CD8-positive, alpha-beta memory T cell (primary cell): ENCODE measurements around the gene PIMREG. TPM values are rescaled to one million over a fixed set of nuclear protein-coding genes. Genes with fewer than 3 reads are reported as not detected.
"Not testable (repeated sequence)": the region's sequence is repeated elsewhere in the genome, so short reads cannot be mapped to it uniquely, and the experiment has no call there.

Source experiments
- CTCF ChIA-PET: fragments of 350-600 bp; sonication (Branson Sonifier 250); formaldehyde crosslinking; loops from one replicate; lab custom pipeline; 2021; ENCODE audit warnings: antibody characterized with exemption; lab: Charles Lee
- POLR2A ChIA-PET: fragments of 350-600 bp; sonication (Branson Sonifier 250); formaldehyde crosslinking; loops from one replicate; lab custom pipeline; 2021; ENCODE audit warnings: antibody characterized with exemption; lab: Charles Lee
- DNase-seq, 5 donors: peaks; one replicate each; pipeline versions ENCODE4 v3.0.0 to v3.0.0-alpha.2; 2020 to 2022; ENCODE audit warnings: mixed read lengths in 1 of 5
- H3K27ac ChIP-seq: one replicate; pipeline ENCODE4 v1.7.0; 2013; ENCODE audit warnings: low read depth, mild to moderate bottlenecking, low read length, moderate library complexity
- H3K27me3 ChIP-seq: 2 replicates; pipeline ENCODE4 v1.7.0; 2013; ENCODE audit warnings: low read length, mild to moderate bottlenecking; ENCODE audit not compliant: insufficient read depth, poor library complexity, severe bottlenecking
- H3K36me3 ChIP-seq: 2 replicates; pipeline ENCODE4 v1.7.0; 2013; ENCODE audit warnings: mild to moderate bottlenecking, low read length, moderate library complexity; ENCODE audit not compliant: insufficient read depth
- H3K4me1 ChIP-seq: 2 replicates; pipeline ENCODE4 v1.7.0; 2013; ENCODE audit warnings: mild to moderate bottlenecking, low read length, moderate library complexity; ENCODE audit not compliant: insufficient read depth
- H3K4me3 ChIP-seq: 2 replicates; pipeline ENCODE4 v1.7.0; 2013; ENCODE audit warnings: mild to moderate bottlenecking, low read length
- H3K9me3 ChIP-seq: 2 replicates; pipeline ENCODE4 v1.7.0; 2013; ENCODE audit warnings: mild to moderate bottlenecking, low read length
- H3K27ac Mint-ChIP-seq, 8 donors: one replicate each; pipeline ENCODE4 v1.8.0; 2020 to 2021; ENCODE audit warnings: mixed read lengths in 8 of 8, mild to moderate bottlenecking in 6 of 8, inconsistent platforms in 3 of 8, moderate library complexity in 3 of 8
- H3K27me3 Mint-ChIP-seq, 2 donors: one replicate each; pipeline ENCODE4 v1.8.0; 2020 to 2021; ENCODE audit warnings: mixed read lengths in 2 of 2, mild to moderate bottlenecking in 1 of 2, moderate library complexity in 1 of 2
- H3K36me3 Mint-ChIP-seq, 3 donors: one replicate each; pipeline ENCODE4 v1.8.0; 2020 to 2021; ENCODE audit warnings: mixed read lengths in 3 of 3, inconsistent platforms in 1 of 3, mild to moderate bottlenecking in 1 of 3
- H3K4me1 Mint-ChIP-seq, 3 donors: one replicate each; pipeline ENCODE4 v1.8.0; 2020 to 2021; ENCODE audit warnings: mixed read lengths in 3 of 3, inconsistent platforms in 1 of 3, mild to moderate bottlenecking in 1 of 3
- H3K4me3 Mint-ChIP-seq, 7 donors: one replicate each; pipeline ENCODE4 v1.8.0; 2020 to 2021; ENCODE audit warnings: mixed read lengths in 7 of 7, mild to moderate bottlenecking in 6 of 7, moderate library complexity in 4 of 7, inconsistent platforms in 2 of 7
- H3K9me3 Mint-ChIP-seq, 5 donors: one replicate each; pipeline ENCODE4 v1.8.0; 2020 to 2022; ENCODE audit warnings: mixed read lengths in 5 of 5, mild to moderate bottlenecking in 3 of 5, moderate library complexity in 2 of 5, inconsistent platforms in 1 of 5
- polyA plus RNA-seq: library from polyadenylated mRNA; unstranded; fragments of 300-500 nt; fragmentation: Illumina TruSeq; gene quantifications from one replicate; pipeline ENCODE4 v1.2.3, GENCODE V29; 2021
- total RNA-seq, 2 experiments: library from RNA; stranded (reverse); gene quantifications; one replicate each; pipeline ENCODE4 v1.2.3, GENCODE V29; 2021

Gene PIMREG
- total and polyA plus RNA-seq, 3 experiments from 2014 or later, result 1.6 to 1.8 TPM; not detected in 1

- ChIA-PET POLR2A (no interaction called here), CTCF (no interaction called here)
- no peaks in the 10 kb centered on the region for H3K4me1 ChIP-seq
- H3K4me3 Mint-ChIP-seq, result no peak overlapping the region
- peaks cover 7 to 16% of the 10 kb centered on the region in 2 donors for H3K27me3 Mint-ChIP-seq
- no peaks in the 10 kb centered on the region for H3K4me1 Mint-ChIP-seq
- H3K4me3 ChIP-seq, result no peak overlapping the region
- H3K9me3 ChIP-seq, result no peaks in the 10 kb centered on the region
- no peaks in the 10 kb centered on the region for H3K27me3 ChIP-seq
- DNase-seq, result no peak
- no peaks in the 10 kb centered on the region for H3K36me3 Mint-ChIP-seq
- H3K36me3 ChIP-seq, result no peaks in the 10 kb centered on the region
- H3K27ac ChIP-seq, result no peak overlapping the region
- H3K27ac Mint-ChIP-seq, result no peak overlapping the region
- no peaks in the 10 kb centered on the region for H3K9me3 Mint-ChIP-seq
These were observed 35.5 kb downstream of the PIMREG start for GRCh38 chr17:6479622-6480302.

GRCh38 chr17:6480303-6480675, 36.0 kb downstream of the PIMREG start:
- Mint-ChIP-seq H3K36me3 (no peaks in the 10 kb centered on the region), H3K9me3 (no peaks in the 10 kb centered on the region), H3K27ac (no peak overlapping the region), H3K27me3 (peaks cover 7 to 16% of the 10 kb centered on the region in 2 donors), H3K4me3 (no peak overlapping the region), H3K4me1 (no peaks in the 10 kb centered on the region)
- no peaks in the 10 kb centered on the region for H3K27me3 ChIP-seq
- DNase-seq, result no peak
- no peak overlapping the region for H3K4me3 ChIP-seq
- H3K36me3 ChIP-seq, result no peaks in the 10 kb centered on the region
- no peaks in the 10 kb centered on the region for H3K4me1 ChIP-seq
- H3K27ac ChIP-seq, result no peak overlapping the region
- ChIA-PET CTCF (no interaction called here), POLR2A (no interaction called here)
- no peaks in the 10 kb centered on the region for H3K9me3 ChIP-seq

DNA sequence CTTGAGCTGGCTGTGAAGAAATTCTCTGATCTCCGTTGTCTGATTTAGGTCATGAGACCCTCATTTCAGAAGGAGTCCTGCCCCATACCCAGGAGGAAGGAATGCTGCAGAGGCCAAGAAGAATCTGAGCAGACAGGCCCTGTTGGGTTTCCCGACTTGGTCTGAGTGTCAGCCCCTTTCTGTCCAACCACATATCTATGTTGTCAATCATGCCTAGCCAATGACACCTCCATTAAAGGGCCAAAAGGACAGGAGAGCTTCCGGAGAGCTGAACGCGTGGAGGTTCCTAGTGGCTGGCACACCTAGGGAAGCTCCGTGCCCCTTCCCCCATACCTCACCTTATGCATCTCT, 37.8 kb downstream of the PIMREG start:
- Histone ChIP-seq H3K4me3 (no peak overlapping the region), H3K36me3 (no peaks in the 10 kb centered on the region), H3K27ac (no peak overlapping the region), H3K9me3 (no peaks in the 10 kb centered on the region), H3K4me1 (no peaks in the 10 kb centered on the region), H3K27me3 (no peaks in the 10 kb centered on the region)
- ChIA-PET CTCF (no interaction called here), POLR2A (no interaction called here)
- no peak overlapping the region for H3K27ac Mint-ChIP-seq
- DNase-seq, result no peak
- peaks cover 10 to 20% of the 10 kb centered on the region in 2 donors for H3K27me3 Mint-ChIP-seq
- H3K36me3 Mint-ChIP-seq, result no peaks in the 10 kb centered on the region
- H3K9me3 Mint-ChIP-seq, result no peaks in the 10 kb centered on the region
- H3K4me3 Mint-ChIP-seq, result no peak overlapping the region
- H3K4me1 Mint-ChIP-seq, result no peaks in the 10 kb centered on the region

GRCh38 chr17:6482796-6483195, 38.5 kb downstream of the PIMREG start:
- CTCF ChIA-PET, H3K36me3 Mint-ChIP-seq, H3K4me3 ChIP-seq, H3K27ac Mint-ChIP-seq, POLR2A ChIA-PET, H3K4me1 ChIP-seq, H3K9me3 ChIP-seq, H3K9me3 Mint-ChIP-seq, H3K4me1 Mint-ChIP-seq, DNase-seq, H3K27me3 ChIP-seq, H3K4me3 Mint-ChIP-seq, H3K27ac ChIP-seq, H3K36me3 ChIP-seq: not testable (repeated sequence)
- peaks cover 11 to 23% of the 10 kb centered on the region in 2 donors for H3K27me3 Mint-ChIP-seq

- peaks cover 11 to 28% of the 10 kb centered on the region in 2 donors for H3K27me3 Mint-ChIP-seq
- CTCF ChIA-PET, result interaction anchor here (0.6 kb wide), 1 partner anchor 10 kb away, joined by 3 read pairs; no protein-coding TSS in a partner anchor
- no peaks in the 10 kb centered on the region for H3K36me3 Mint-ChIP-seq
- Histone ChIP-seq H3K4me3 (no peak overlapping the region), H3K4me1 (no peaks in the 10 kb centered on the region), H3K27ac (no peak overlapping the region), H3K27me3 (no peaks in the 10 kb centered on the region), H3K9me3 (no peaks in the 10 kb centered on the region), H3K36me3 (no peaks in the 10 kb centered on the region)
- no peak overlapping the region for H3K27ac Mint-ChIP-seq
- no peaks in the 10 kb centered on the region for H3K4me1 Mint-ChIP-seq
- no peak overlapping the region for H3K4me3 Mint-ChIP-seq
- DNase-seq, result no peak
- POLR2A ChIA-PET, result no interaction called here
- no peaks in the 10 kb centered on the region for H3K9me3 Mint-ChIP-seq
These were observed 39.3 kb downstream of the PIMREG start for GRCh38 chr17:6483507-6483906.

DNA sequence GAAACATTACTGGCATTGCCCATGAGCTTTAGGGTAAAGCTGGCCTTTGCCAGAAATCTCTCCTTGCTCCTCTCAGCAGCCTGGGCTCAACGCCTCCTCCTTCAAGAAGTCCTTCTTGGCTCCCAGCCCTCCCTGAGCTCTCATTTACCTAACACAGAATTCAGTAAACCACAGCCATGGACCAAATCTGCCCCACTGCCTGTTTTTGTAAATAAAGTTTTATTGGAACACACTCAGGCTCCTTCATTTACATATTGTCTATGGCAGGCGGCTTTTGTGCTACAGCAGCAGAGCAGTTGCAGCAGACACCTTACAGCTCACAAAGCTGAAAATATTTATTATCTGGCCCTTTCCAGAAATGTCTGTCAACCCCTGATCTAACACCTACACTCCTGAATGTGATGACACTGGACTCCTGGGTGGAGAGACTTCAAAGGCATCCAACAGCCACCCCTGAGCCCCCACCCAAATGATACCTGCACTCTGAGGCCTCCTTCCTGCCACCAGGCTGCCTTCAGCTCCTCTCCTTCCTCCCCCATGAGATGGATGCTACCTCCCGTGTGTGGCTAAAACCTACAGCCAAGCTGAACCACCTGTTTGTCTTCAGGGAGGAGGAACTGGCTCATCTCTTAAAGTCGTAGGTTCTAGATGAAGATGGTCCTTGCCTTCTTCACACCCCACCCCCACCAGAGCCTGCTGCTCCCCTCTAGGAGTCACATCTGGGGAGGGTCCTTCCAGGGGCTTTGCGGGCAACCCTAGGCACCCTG, 41.6 kb downstream of the PIMREG start:
- Mint-ChIP-seq H3K4me1 (no peaks in the 10 kb centered on the region), H3K27me3 (peaks cover 9 to 36% of the 10 kb centered on the region in 2 donors), H3K4me3 (no peak overlapping the region), H3K27ac (no peak overlapping the region), H3K9me3 (no peaks in the 10 kb centered on the region), H3K36me3 (no peaks in the 10 kb centered on the region)
- CTCF ChIA-PET, result interaction anchor here (1.1 kb wide), 2 partner anchors 10 to 13 kb away, joined by 3 read pairs; no protein-coding TSS in a partner anchor
- POLR2A ChIA-PET, result no interaction called here
- H3K9me3 ChIP-seq, result no peaks in the 10 kb centered on the region
- H3K27me3 ChIP-seq, result no peaks in the 10 kb centered on the region
- H3K4me1 ChIP-seq, result no peaks in the 10 kb centered on the region
- H3K27ac ChIP-seq, result no peak overlapping the region
- H3K4me3 ChIP-seq, result no peak overlapping the region
- DNase-seq, result no peak
- H3K36me3 ChIP-seq, result no peaks in the 10 kb centered on the region

DNA sequence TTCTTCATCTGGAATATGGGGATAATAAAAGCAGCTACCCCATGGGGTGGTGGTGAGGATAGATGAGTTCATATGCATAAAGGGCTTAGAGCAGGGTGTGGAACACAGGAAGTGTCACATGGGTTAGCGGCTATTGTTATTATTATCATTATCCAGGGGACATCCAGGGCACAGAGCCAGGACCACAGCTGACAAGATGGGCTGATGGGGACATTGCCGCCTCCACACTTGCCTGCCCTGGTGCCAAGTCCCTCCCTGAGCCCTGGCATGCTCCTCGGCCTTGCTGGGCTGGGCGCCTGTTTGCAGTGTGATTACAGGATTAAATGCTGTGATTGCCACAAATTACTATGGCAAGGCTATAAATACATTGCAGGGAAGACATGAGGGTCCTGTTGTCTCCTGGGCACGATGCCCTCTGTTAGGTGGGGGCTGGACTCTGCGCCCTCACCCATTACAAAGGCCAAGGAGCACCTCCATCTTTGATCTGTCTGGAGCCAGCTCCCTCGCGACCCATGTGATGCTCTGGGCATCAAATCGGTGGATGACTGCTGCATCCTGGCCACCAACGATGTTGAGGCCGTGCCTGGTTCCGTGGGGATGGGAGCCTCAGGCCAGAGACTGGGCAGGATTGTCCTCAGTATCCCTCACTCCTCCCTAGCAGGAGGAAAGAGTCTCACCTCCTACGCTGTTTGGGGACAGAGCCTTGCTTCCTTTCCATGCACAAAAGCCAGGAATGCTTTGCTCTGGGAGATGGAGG, 43.2 kb downstream of the PIMREG start:
- Histone ChIP-seq H3K27me3 (no peaks in the 10 kb centered on the region), H3K4me3 (no peak overlapping the region), H3K4me1 (no peaks in the 10 kb centered on the region), H3K27ac (no peak overlapping the region), H3K36me3 (no peaks in the 10 kb centered on the region), H3K9me3 (no peaks in the 10 kb centered on the region)
- Mint-ChIP-seq H3K4me1 (no peaks in the 10 kb centered on the region), H3K27ac (no peak overlapping the region), H3K9me3 (no peaks in the 10 kb centered on the region), H3K27me3 (peaks cover 9 to 25% of the 10 kb centered on the region in 2 donors), H3K36me3 (no peaks in the 10 kb centered on the region), H3K4me3 (no peak overlapping the region)
- POLR2A ChIA-PET, result no interaction called here
- CTCF ChIA-PET, result no interaction called here
- DNase-seq, result peak in 1 of 5 donors; percentile 36

- no peaks in the 10 kb centered on the region for H3K36me3 Mint-ChIP-seq
These were observed 43.8 kb downstream of the PIMREG start for GRCh38 chr17:6488008-6488539.

More at GRCh38 chr17:6488008-6488539, 43.8 kb downstream of the PIMREG start:
- CTCF ChIA-PET, result no interaction called here
- Mint-ChIP-seq H3K4me3 (no peak overlapping the region), H3K4me1 (no peaks in the 10 kb centered on the region), H3K27ac (no peak overlapping the region), H3K9me3 (no peaks in the 10 kb centered on the region), H3K27me3 (peaks cover 8 to 24% of the 10 kb centered on the region in 2 donors)
- Histone ChIP-seq H3K4me3 (no peak overlapping the region), H3K27ac (no peak overlapping the region), H3K27me3 (no peaks in the 10 kb centered on the region), H3K36me3 (no peaks in the 10 kb centered on the region), H3K9me3 (no peaks in the 10 kb centered on the region), H3K4me1 (no peaks in the 10 kb centered on the region)
- POLR2A ChIA-PET, result no interaction called here
- DNase-seq, result peak in 1 of 5 donors; percentile 24
